ENCODE measurements around the gene CRYBA1. TPM values are rescaled to one million over a fixed set of nuclear protein-coding genes. Genes with fewer than 3 reads are reported as not detected.
"Not testable (repeated sequence)": the region's sequence is repeated elsewhere in the genome, so short reads cannot be mapped to it uniquely, and the experiment has no call there.

Gene CRYBA1, protein sequence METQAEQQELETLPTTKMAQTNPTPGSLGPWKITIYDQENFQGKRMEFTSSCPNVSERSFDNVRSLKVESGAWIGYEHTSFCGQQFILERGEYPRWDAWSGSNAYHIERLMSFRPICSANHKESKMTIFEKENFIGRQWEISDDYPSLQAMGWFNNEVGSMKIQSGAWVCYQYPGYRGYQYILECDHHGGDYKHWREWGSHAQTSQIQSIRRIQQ
- total RNA-seq, result not detected

DNA sequence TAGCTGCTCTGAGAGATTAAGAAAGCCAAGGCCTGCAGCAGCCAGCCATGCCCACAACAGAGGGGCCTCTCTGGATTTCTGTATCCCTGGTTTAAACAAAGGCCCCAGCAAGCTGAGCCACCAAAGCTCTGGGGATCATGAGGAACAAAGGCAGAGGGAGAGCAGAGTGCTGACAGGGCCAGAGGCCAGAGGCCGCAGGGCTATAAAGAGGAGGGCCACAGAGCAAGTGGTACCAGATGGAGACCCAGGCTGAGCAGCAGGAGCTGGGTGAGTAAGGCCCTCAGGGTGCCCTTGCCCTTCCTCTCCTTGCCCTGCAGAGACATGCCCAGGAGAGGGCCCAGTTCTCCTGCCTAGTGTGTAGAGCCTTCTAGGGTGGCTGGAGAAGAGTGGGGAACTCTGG lies at the start of gene CRYBA1:
Gene CRYBA1, plus strand, starts transcription at position 232 of the 400 bp plus-strand sequence. Its CDS starts 5 bp downstream, at position 237.
- DNase-seq (ENCODE audit: low read depth in 2 of 3, low spot score in 2 of 3), result no peak

DNA sequence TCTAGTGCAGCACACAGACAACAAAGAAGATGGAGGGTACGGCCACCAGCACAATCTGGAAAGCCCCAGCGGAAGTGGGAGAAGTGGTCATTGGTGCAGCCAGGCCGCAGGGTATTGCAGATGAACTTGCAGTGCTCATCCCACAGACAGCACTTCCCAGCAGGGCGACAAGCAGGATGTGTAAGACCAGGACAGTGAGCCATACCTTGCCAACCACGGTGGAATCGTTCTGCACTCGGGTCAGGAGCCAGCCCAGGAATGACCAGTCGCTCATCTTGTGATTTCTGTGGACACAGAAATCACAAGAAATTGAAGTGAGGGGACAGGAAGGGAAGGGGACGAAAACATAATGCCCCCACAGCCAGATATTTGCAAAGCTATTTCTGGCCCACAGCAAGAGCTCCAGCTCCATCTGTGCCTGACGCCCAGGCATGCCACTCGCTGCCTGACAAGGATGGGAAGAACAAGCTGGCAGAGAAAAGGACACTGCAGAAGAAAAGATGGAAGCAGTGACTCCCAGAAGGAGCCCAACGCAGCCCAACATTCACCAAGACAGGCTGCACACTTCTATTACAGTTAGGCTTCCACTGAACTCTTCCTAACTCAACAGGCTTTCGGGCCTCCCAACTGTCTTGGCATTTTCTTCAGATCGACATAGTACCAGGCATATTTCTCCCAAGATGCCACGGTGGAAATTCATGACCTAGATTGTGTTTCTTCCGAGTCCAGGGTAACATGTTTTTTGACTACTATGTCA lies 49.0 kb upstream of the CRYBA1 start:
- DNase-seq (ENCODE audit: low read depth in 2 of 3, low spot score in 2 of 3), result no peak

DNA sequence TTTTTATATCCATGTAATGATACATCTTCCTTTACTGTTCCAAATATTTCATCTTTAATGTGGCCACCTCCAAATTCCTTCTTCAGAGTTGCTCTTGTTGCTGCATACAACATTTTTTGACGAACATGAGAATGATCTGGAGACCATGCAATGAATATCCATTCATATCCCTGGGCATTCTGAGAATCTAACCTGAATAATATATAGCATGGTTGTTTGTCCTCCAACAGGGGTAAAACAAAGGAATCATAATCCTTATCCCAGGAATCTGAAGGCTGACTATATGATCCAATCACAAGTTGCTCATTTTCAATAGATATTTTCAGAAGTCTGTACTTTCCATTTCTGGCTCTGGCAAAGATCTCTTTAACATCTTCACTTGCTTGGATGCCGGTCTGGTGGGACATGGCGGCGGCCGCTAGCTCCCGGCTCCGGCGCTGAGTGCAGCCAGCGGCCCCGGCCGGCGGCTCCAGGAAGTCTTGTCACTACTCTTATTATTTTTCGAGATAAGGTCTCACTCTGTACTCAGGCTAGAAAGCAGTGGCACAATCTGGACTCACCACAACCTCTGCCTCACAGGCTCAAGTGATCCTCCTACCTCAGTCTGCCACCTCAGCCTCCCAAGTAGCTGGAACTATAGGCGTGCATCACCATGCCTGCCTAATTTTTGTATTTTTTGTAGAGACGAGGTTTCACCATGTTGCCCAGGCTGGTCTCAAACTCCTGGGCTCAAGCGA lies 42.4 kb upstream of the CRYBA1 start:
- peak in 1 of 3 donors; percentile 12 for DNase-seq (ENCODE audit: low read depth in 2 of 3, low spot score in 2 of 3)

DNA sequence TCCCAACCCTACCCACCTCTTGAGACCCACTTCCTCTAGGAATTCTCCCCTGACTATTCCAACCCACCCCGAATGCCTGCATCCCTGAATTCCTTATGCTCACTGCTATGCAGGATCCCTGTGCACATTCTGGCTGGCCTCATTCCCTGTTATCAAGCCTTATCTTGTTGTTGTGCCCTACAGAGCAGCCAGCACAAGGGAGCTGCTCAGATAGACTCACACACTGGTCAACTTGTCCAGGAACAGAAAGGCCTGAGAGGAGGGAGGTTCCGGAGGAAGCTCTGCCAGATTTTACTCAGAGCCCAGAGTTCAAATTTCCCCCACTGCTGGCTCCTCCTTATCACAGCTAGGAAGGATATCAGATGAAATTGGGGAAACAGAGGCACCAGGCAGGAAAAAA lies 41.6 kb upstream of the CRYBA1 start:
- DNase-seq (ENCODE audit: low read depth in 2 of 3, low spot score in 2 of 3), result no peak

DNA sequence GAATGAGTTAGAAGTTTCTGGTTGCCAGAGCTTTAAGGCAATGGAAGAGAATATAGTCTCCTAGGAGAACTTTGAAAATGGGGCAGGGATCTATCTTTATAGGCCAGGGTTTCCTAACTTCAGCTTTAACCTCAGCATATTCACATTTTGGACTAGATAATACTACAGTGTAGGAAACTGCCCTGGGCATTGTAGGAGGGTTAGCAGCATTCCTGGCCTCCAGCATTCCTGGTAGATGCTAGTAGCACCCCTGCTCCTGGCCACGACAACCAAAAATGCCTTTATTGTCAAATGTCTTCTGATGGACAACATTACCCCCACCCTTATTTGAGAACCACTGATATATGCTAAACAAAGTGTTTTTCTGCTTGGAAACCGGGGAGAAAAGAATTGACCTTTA lies 38.7 kb upstream of the CRYBA1 start:
- DNase-seq (ENCODE audit: low read depth in 2 of 3, low spot score in 2 of 3), result no peak

DNA sequence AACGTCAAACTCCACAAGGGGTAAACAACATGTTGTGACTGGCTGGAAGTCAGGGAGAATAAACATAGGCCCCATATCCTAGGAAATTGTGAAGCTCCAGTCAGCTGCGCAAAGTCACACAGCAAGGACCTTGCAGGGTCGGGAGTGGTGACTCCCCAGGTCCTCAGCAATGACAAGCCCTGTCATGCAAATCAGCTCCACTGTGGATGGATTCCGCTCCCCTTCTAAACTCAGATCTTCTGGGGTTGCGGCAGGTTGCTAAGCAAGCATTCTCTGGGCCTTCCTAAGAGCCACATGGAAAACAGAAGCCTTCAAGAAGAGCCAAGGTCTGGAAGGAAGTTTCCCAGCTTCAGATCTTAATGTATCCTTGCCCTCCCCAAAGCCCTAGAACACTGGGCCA lies 37.6 kb upstream of the CRYBA1 start:
- DNase-seq (ENCODE audit: low read depth in 2 of 3, low spot score in 2 of 3), result no peak

DNA sequence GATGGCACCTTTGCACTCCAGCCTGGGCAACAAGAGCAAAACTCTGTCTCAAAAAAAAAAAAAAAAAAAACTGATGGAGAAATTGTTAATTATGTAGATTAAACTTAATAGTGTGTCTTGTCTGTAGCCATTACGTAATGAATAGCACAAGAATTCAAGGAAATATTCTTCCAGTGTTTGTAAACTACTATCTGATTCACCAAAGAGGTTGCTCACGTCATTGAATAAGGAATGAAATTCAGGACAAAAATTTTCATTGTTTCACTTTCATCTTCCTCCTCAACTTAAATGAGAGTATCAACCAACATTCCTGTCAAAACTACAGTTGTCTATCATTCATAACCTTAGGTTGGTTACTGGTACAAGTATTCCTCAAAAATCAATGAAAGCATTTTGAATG lies 35.8 kb upstream of the CRYBA1 start:
- DNase-seq (ENCODE audit: low read depth in 2 of 3, low spot score in 2 of 3), result no peak

DNA sequence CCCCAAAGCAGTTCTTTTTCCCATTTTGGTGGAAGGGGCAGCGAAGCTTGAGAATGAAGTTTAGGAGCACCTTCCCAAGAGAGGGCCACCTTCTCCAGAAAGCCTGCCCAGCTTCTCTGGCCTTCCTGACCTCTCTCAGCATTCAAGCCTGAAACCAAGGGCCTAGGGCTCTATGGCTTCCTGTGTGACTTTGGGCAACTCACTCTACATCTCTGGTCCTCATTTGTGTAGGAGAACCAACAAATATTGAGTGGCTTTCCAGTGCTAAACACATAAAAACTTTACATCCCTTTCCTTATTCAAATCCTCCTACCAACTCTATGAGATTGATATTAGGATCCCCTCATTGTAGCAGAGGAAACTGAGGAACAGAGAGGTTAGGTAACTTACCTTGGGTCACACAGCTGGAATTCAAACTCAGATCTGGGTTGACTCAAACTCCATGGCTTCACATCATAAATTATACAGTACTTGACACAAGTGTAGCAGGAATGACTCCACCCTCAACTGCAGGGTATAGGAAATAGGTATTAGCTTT lies 34.5 kb upstream of the CRYBA1 start:
- DNase-seq (ENCODE audit: low read depth in 2 of 3, low spot score in 2 of 3), result no peak

DNA sequence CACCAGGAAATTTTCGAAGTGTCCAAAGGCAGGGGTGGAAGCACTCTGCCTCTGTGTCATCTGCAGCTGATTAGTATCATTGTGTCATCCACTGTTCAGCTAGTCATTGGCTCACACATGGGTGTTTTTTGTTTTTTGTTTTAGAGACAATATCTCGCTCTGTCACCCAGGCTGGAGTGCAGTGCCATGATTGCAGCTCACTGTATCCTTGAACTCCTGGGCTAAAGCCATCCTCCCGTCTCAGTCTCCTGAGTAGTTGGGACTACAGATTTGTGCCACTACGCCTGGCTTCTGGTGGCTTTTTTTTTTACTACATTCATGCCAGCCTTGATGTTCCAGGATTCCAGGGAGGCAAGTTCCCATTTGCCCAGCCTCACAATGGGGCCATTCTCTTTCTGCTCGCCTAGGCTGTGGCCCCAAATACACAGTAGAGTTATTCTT lies 34.0 kb upstream of the CRYBA1 start:
- DNase-seq (ENCODE audit: low read depth in 2 of 3, low spot score in 2 of 3), result no peak

DNA sequence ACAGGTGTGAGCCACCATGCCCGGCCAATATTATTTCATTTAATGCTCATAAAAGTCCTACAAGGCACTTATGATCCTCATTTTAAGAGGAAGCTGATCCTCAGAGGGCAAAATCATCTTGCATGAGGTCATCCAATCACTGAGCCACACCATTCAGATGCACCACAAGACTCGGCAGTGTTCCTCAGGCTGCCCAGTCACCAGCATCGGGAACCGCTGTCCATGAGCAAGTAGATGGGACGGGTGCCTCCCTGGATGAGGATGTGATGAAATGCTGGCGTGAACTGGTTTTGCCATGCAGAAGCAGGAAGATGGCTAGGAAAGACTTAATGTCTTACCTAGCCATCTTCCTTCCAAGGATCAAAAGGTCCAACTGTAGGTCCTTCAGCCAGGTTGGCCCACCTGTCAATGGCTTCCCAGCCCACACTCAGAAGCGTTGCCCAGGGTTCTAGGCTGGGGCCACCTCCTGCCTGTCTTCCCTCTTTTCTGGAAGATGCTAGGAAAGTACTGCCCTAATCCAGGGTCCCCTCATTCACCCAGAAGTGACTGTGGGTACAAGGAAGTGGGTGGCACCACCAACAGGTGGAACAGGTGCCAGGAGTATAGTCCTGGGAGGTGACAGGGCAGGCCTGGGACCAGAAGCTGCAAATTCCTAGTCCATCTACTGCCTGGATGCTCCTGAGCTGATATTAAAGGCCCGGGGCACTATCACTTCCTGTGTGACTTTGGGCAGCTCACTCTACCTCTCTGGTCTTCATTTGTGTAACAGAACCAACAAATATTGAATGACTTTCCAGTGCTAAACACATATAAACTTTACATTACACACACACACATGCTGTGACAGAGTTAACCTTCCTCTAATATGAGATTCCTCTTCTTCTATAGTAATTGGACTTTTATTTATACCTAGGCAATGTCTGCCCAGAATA lies 32.2 kb upstream of the CRYBA1 start:
- DNase-seq (ENCODE audit: low read depth in 2 of 3, low spot score in 2 of 3), result no peak

DNA sequence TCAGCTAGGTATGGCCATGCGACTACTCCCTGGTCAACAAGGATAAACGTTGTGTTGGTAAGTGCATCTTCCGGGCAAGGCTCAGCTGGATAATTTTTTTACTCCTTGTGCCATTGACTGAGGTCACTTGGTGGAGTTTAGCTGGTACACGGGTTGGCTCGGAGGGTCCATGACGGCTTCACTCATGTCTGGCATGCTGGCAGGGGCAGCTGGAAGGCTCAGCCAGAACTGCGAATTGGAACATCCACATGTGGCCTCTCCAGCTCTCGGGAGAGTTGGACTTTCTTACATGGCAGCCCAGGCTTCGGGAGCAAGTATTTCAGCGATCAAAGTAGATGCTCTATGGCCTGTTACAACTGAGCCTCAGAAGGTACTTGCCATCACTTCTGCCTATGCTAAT lies 31.5 kb upstream of the CRYBA1 start:
- no peak for DNase-seq (ENCODE audit: low read depth in 2 of 3, low spot score in 2 of 3)

DNA sequence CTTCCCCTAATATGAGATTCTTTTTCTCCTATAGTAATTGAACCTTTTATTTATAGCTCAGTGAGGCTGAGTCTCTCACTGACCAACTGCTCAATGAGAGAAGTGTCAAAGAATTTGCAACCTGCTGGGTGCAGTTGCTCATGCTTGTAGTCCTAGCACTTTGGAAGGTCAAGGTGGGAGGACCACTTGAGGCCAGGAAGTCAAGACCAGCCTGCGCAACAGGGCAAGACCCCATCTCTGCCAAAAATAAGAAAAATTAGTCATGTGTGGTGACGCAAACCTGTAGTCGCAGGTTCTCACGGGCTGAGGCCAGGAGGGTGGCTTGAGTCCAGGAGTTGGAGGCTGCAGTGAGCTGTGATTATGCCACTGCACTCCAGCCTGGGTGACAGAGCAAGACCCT lies 30.9 kb upstream of the CRYBA1 start:
- DNase-seq (ENCODE audit: low read depth in 2 of 3, low spot score in 2 of 3), result no peak

DNA sequence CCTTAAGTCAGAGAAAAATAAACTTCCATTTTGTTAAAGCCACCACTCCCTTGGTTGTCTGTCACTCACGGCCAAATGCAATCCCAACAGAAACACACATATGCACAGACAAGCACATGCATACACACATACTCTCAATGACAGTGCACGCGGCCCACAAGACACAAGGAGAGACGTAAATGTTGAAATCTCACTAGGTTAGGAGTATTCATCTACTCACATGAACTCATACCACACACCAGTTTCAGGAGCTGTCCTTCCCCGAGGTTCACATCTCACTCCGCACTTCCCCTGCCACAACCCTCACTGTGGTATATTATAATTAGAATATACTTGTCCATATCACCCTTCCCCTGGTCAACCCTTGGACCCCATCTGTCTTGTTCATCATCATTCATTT lies 30.5 kb upstream of the CRYBA1 start:
- no peak for DNase-seq (ENCODE audit: low read depth in 2 of 3, low spot score in 2 of 3)

DNA sequence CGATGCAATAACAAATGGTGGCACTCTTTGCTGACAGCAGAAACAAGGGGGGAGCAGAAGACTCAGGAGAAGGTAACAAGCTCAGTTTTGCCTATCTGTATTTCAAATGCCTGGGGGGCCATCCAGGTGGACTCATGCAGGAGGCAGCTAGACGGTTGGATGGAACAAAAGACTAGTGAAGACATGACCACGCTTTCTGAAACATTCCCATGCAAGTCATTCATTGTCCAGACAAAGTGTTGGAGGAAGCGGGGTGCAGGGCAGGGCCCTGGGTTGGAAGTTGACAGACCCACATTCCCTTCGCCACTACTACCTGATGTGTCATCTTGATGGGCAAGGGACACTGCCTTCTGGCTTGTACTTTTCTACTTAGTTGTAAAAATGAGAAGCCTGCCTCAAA lies 29.8 kb upstream of the CRYBA1 start:
- no peak for DNase-seq (ENCODE audit: low read depth in 2 of 3, low spot score in 2 of 3)

DNA sequence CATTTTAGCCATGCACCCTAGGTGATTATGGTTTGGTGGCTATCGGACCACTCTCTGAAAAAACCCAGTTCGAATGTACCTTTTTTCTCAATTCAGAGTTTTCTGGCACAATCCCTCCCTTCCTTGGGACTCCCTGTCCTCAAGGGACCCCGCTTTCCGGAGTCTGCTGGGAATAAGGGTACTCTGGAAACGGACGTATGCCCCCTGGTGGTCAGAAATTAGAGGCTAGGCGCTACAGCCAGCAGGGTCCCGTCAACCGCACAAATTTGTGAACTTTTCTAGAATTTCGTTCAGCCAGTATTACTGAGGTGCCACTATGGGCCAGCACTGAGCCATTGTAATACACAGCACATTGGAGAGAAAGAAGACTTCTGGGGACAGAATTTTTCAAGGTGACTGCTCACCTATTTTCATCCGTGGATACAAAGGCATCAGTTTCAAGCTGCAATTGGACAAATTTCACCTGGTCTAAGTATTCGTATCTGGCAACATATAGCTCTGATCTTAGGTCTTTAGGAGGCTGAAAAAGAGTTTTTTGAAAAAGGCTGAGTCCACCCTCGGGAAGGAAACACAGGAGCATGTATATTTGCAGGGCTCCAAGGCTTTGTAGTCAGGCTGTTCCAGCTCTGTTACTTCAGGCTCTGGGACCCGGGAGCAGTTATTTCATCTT lies 27.1 kb upstream of the CRYBA1 start:
- DNase-seq (ENCODE audit: low read depth in 2 of 3, low spot score in 2 of 3), result peak; percentile 49 to 86 (median 80)

DNA sequence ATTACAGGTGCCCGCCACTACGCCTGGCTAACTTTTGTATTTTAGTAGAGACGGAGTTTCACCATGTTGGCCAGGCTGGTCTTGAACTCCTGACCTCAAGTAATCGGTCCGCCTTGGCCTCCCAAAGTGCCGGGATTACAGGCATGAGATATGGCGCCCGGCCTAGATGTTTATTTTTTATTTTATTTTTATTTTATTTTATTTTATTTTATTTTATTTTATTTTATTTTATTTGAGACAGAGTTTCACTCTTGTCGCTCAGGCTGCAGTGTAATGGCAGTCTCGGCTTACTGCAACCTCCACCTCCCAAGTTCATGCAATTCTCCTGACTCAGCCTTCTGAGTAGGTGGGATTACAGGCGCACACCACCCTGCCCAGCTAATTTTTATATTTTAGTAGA lies 25.3 kb upstream of the CRYBA1 start:
- DNase-seq (ENCODE audit: low read depth in 2 of 3, low spot score in 2 of 3), result not testable (repeated sequence)

DNA sequence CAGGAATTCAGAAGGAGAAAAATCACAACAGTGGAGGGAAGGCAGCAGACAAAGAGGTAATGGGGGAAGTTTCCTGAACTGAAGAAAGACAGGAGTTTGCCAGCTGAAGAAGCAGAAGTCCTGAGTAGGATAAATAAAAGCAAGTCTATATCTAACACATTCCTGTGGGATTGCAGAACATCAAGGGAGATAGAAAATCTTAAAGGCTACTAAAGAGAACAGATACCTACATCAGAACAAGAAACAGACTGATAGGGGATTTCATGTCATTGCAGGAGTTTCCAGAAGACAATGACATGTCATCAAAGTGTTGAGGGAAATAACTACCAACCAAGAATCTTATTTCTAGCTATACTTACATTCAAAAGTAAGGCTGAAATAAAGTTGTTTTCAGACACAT lies 21.3 kb upstream of the CRYBA1 start:
- DNase-seq (ENCODE audit: low read depth in 2 of 3, low spot score in 2 of 3), result no peak

DNA sequence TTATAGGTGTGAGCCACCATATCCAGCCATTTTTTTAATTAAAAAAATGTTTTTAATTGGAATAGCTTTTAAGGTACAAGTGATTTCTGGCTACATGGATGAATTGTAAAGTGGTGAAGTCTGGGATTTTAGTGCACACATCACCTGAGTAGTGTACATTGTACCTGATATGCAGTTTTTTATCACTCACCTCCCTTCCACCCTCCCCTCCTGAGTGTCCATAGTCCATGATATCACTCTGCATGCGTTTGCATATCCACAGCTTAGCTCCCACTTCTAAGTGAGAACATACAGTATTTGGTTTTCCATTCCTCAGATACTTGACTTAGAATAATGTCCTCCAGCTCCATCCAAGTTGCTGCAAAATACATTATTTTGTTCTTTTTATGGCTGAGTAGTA lies 13.4 kb upstream of the CRYBA1 start:
- DNase-seq (ENCODE audit: low read depth in 2 of 3, low spot score in 2 of 3), result no peak

DNA sequence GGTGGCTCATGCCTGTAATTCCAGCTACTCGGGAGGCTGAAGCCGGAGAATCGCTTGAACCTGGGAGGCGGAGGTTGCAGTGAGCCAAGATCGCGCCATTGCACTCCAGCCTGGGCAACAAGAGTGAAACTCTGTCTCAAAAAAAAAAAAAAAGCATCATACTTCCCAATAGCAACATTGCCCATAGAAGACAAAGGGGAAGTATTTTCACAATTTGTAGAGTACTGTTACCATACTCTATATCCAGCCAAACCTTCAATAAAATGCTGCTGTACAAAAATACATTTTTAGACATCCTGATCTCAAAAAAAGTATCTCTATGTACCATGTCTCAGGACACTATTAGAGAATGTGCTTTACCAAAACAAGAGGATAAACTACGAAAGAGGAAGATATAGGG lies 11.7 kb upstream of the CRYBA1 start:
- DNase-seq (ENCODE audit: low read depth in 2 of 3, low spot score in 2 of 3), result not testable (repeated sequence)

DNA sequence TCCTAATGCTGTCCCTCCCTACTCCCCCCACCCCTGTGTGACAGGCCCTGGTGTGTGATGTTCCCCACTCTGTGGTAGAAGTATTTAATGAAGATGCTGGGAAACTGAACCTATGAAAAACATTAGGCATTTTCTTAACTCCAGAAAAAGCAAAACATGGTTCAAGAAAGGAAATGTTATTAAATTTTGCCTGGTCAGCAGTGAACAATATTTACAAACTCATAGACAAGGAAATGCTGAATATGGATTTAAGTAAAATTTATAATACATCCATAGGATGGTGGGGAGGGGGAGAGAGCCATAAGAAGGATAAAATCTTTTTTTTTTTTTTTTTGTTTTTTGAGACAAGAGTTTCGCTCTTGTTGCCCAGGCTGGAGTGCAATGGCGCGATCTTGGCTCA lies 10.8 kb upstream of the CRYBA1 start:
- no peak for DNase-seq (ENCODE audit: low read depth in 2 of 3, low spot score in 2 of 3)

Measured in hematopoietic multipotent progenitor cell (in vitro differentiated cells).